WTC11 (cell line): ENCODE measurements around the gene CTSK. TPM values are rescaled to one million over a fixed set of nuclear protein-coding genes. Genes with fewer than 3 reads are reported as not detected.
A peak's percentile ranks its signal among the peaks of the same experiment; 100 is the strongest.

Experiments
- ATAC-seq: fragments of 200-7000 bp; cut with Tn5 transposase; 2 replicates; pipeline ENCODE4 v1.10.0; 2021; ENCODE audit warnings: mild to moderate bottlenecking, moderate library complexity
- CTCF ChIA-PET: fragments of 300-600 bp; sonication (Branson Sonifier 250); formaldehyde crosslinking; loops from one replicate; lab custom pipeline; 2021; ENCODE audit warnings: antibody characterized with exemption; lab: Charles Lee
- POLR2A ChIA-PET: fragments of 350-600 bp; sonication (Branson Sonifier 250); formaldehyde crosslinking; loops from one replicate; lab custom pipeline; 2021; ENCODE audit warnings: antibody characterized with exemption; lab: Charles Lee
- DNase-seq: peaks from one replicate; pipeline ENCODE4 v3.0.0; 2021; ENCODE audit warnings: low spot score
- H3K27ac Mint-ChIP-seq: 2 replicates; pipeline ENCODE4 v1.8.0; 2021; ENCODE audit warnings: mixed read lengths
- H3K27me3 Mint-ChIP-seq: 2 replicates; pipeline ENCODE4 v1.8.0; 2021; ENCODE audit warnings: low read depth, mild to moderate bottlenecking, moderate library complexity, mixed read lengths
- H3K36me3 Mint-ChIP-seq: 2 replicates; pipeline ENCODE4 v1.8.0; 2021; ENCODE audit warnings: mixed read lengths
- H3K4me1 Mint-ChIP-seq: 2 replicates; pipeline ENCODE4 v1.8.0; 2022; ENCODE audit warnings: mixed read lengths
- H3K4me3 Mint-ChIP-seq: 2 replicates; pipeline ENCODE4 v1.8.0; 2021; ENCODE audit warnings: mild to moderate bottlenecking, moderate library complexity, mixed read lengths
- H3K9me3 Mint-ChIP-seq: 2 replicates; pipeline ENCODE4 v1.8.0; 2021; ENCODE audit warnings: mixed read lengths
- CBFB ChIP-seq: sonication (generic); formaldehyde crosslinking; IDR thresholded peaks from 2 replicates; pipeline ENCODE4 v1.8.1; 2022; ENCODE audit warnings: mild to moderate bottlenecking, low read depth, missing genetic modification reagents
- CREM ChIP-seq: sonication (generic); formaldehyde crosslinking; IDR thresholded peaks from 2 replicates; pipeline ENCODE4 v1.8.1; 2022; ENCODE audit warnings: mild to moderate bottlenecking, missing genetic modification reagents, moderate library complexity
- EMX1 ChIP-seq: fragments of 250-450 bp; sonication (Bioruptor Pico); IDR thresholded peaks from 2 replicates; pipeline ENCODE4 v1.8.0; 2021; ENCODE audit warnings: mild to moderate bottlenecking
- IRF1 ChIP-seq: sonication (generic); formaldehyde crosslinking; IDR thresholded peaks from 2 replicates; pipeline ENCODE4 v1.8.0; 2023; ENCODE audit warnings: missing genetic modification reagents
- IRF2 ChIP-seq: sonication (generic); formaldehyde crosslinking; IDR thresholded peaks from 2 replicates; pipeline ENCODE4 v1.8.0; 2022; ENCODE audit warnings: low read depth, missing genetic modification reagents, borderline replicate concordance
- KAT7 ChIP-seq: sonication (generic); formaldehyde crosslinking; IDR thresholded peaks from 2 replicates; pipeline ENCODE4 v1.8.1; 2023; ENCODE audit warnings: missing genetic modification reagents, mild to moderate bottlenecking, borderline replicate concordance
- MYBL2 ChIP-seq: sonication (generic); formaldehyde crosslinking; IDR thresholded peaks from 2 replicates; pipeline ENCODE4 v1.8.1; 2023; ENCODE audit warnings: mild to moderate bottlenecking, moderate library complexity, missing genetic modification reagents
- SMAD3 ChIP-seq: sonication (generic); formaldehyde crosslinking; IDR thresholded peaks from 2 replicates; pipeline ENCODE4 v1.8.0; 2022; ENCODE audit warnings: missing genetic modification reagents, mild to moderate bottlenecking, borderline replicate concordance
- USF1 ChIP-seq: sonication (generic); formaldehyde crosslinking; IDR thresholded peaks from 2 replicates; pipeline ENCODE4 v1.8.0; 2022; ENCODE audit warnings: mild to moderate bottlenecking, missing genetic modification reagents
- ZBTB43 ChIP-seq: sonication (generic); formaldehyde crosslinking; IDR thresholded peaks from 2 replicates; pipeline ENCODE4 v1.8.1; 2023; ENCODE audit warnings: mild to moderate bottlenecking, missing genetic modification reagents
- ZNF121 ChIP-seq: sonication (generic); formaldehyde crosslinking; IDR thresholded peaks from 2 replicates; pipeline ENCODE4 v1.8.0; 2023; ENCODE audit warnings: missing genetic modification reagents
- ZNF219 ChIP-seq: sonication (generic); formaldehyde crosslinking; IDR thresholded peaks from 2 replicates; pipeline ENCODE4 v1.8.0; 2023; ENCODE audit warnings: missing genetic modification reagents, mild to moderate bottlenecking, borderline replicate concordance
- ZNF232 ChIP-seq: sonication (generic); formaldehyde crosslinking; IDR thresholded peaks from 2 replicates; pipeline ENCODE4 v1.8.0; 2022; ENCODE audit warnings: mild to moderate bottlenecking, missing genetic modification reagents
- ZNF263 ChIP-seq: sonication (generic); formaldehyde crosslinking; IDR thresholded peaks from 2 replicates; pipeline ENCODE4 v1.8.1; 2022; ENCODE audit warnings: low read depth, mild to moderate bottlenecking, moderate library complexity, missing genetic modification reagents
- ZNF317 ChIP-seq: sonication (generic); formaldehyde crosslinking; IDR thresholded peaks from 2 replicates; pipeline ENCODE4 v1.8.1; 2023; ENCODE audit warnings: low read depth, mild to moderate bottlenecking, moderate library complexity, missing genetic modification reagents, borderline replicate concordance
- total RNA-seq: library from RNA; stranded (reverse); gene quantifications from 3 replicates; pipeline ENCODE4 v1.2.3, GENCODE V29; 2021
- TF ChIP-seq, protein P1 (sequence below): sonication (generic); formaldehyde crosslinking; IDR thresholded peaks from 2 replicates; pipeline ENCODE4 v1.8.0; 2022; ENCODE audit warnings: mild to moderate bottlenecking, missing genetic modification reagents
- TF ChIP-seq, protein P2 (sequence below): sonication (generic); formaldehyde crosslinking; IDR thresholded peaks from 2 replicates; pipeline ENCODE4 v1.8.1; 2022; ENCODE audit warnings: low read depth, mild to moderate bottlenecking, moderate library complexity, missing genetic modification reagents, borderline replicate concordance
- TF ChIP-seq, protein P3 (sequence below): sonication (generic); formaldehyde crosslinking; IDR thresholded peaks from 2 replicates; pipeline ENCODE4 v1.8.1; 2023; ENCODE audit warnings: mild to moderate bottlenecking, missing genetic modification reagents
- TF ChIP-seq, protein P4 (sequence below): sonication (generic); formaldehyde crosslinking; IDR thresholded peaks from 2 replicates; pipeline ENCODE4 v1.8.0; 2023; ENCODE audit warnings: mild to moderate bottlenecking, missing genetic modification reagents
- TF ChIP-seq, protein P5 (sequence below): sonication (generic); formaldehyde crosslinking; IDR thresholded peaks from 2 replicates; pipeline ENCODE4 v1.8.1; 2022; ENCODE audit warnings: mild to moderate bottlenecking, moderate library complexity, missing genetic modification reagents
- TF ChIP-seq, protein P6 (sequence below): fragments of 250-450 bp; sonication (Bioruptor Pico); IDR thresholded peaks from 2 replicates; pipeline ENCODE4 v1.8.0; 2021; ENCODE audit warnings: mild to moderate bottlenecking
- TF ChIP-seq, protein P7 (sequence below): sonication (generic); formaldehyde crosslinking; IDR thresholded peaks from 2 replicates; pipeline ENCODE4 v1.8.1; 2023; ENCODE audit warnings: mild to moderate bottlenecking, moderate library complexity, missing genetic modification reagents

Gene CTSK
- total RNA-seq, 1 experiment from 2014 or later: 9.4 TPM

DNA sequence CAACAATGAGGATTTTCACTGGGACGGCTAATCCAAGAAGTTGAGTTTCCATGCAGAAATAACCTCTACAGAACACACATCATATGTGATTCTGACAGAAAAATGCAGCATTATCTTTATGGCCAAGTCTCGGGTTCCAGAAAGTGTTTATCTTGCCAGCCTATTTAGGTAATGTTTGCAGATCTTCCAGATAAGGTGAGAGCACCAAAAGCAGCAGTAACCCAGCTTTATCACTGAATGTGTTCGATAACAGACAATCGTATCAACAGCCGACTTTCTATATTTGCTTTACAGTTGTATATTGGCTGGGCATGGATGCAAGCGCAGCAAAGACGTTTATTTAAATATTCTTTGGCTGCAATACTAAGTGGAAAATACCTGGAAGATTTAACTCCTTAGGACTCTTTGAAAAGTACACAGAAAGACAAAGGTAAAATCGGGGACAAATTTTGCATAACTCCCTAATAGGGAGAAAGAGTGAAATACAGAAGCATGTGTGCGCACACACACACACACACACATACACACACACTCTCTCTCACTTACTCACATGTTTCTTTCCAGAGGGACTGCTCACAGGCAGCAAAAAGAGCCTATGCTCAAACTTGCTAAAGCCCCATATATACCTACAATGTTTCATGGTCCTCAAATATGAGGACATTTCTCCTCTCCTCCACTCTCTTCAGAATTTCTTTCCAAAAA, 3.0 kb upstream of the CTSK start (continued):
- no peak for TF ChIP-seq ZNF121 (CRISPR knock-in tag)
- TF ChIP-seq MYBL2 (CRISPR knock-in tag): no peak
- TF ChIP-seq ZNF219 (CRISPR knock-in tag): no peak
- TF ChIP-seq, protein P1, sequence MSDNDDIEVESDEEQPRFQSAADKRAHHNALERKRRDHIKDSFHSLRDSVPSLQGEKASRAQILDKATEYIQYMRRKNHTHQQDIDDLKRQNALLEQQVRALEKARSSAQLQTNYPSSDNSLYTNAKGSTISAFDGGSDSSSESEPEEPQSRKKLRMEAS (CRISPR knock-in tag): no peak
- no peak for TF ChIP-seq ZNF232 (CRISPR knock-in tag)

DNA sequence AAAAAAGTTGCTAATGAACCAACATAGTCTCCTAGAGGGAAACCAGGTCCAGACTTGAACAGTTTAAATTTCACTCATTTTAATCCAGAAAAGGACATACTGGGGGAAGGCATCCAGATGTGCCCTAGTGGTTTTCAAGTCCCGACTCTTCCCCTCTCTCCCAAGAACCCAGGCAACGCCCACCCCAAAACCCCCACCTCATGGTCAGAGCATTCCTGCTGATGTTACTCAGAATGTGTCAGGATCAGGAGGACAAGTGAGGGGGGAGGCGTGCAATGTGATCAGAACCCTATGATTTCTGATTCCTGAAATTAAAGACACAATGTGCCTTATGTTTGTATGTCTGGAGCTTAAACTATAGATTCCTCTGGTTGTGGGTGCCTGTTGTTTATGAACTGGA, 1.6 kb upstream of the CTSK start:
- peaks cover 33% of the 10 kb centered on the region for H3K4me1 Mint-ChIP-seq
- POLR2A ChIA-PET: no interaction called here
- ATAC-seq (no peak), DNase-seq (no peak)
- H3K4me3 Mint-ChIP-seq: no peak overlapping the region
- no peaks in the 10 kb centered on the region for H3K27me3 Mint-ChIP-seq
- peak overlapping the region; percentile 33; the same call in 1 of the 2 replicates for H3K27ac Mint-ChIP-seq
- H3K9me3 Mint-ChIP-seq: no peaks in the 10 kb centered on the region
- H3K36me3 Mint-ChIP-seq: peaks cover 7% of the 10 kb centered on the region
- CTCF ChIA-PET: no interaction called here
- TF ChIP-seq, protein P2, sequence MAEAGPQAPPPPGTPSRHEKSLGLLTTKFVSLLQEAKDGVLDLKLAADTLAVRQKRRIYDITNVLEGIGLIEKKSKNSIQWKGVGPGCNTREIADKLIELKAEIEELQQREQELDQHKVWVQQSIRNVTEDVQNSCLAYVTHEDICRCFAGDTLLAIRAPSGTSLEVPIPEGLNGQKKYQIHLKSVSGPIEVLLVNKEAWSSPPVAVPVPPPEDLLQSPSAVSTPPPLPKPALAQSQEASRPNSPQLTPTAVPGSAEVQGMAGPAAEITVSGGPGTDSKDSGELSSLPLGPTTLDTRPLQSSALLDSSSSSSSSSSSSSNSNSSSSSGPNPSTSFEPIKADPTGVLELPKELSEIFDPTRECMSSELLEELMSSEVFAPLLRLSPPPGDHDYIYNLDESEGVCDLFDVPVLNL (CRISPR knock-in tag): no peak
- TF ChIP-seq, protein P3, sequence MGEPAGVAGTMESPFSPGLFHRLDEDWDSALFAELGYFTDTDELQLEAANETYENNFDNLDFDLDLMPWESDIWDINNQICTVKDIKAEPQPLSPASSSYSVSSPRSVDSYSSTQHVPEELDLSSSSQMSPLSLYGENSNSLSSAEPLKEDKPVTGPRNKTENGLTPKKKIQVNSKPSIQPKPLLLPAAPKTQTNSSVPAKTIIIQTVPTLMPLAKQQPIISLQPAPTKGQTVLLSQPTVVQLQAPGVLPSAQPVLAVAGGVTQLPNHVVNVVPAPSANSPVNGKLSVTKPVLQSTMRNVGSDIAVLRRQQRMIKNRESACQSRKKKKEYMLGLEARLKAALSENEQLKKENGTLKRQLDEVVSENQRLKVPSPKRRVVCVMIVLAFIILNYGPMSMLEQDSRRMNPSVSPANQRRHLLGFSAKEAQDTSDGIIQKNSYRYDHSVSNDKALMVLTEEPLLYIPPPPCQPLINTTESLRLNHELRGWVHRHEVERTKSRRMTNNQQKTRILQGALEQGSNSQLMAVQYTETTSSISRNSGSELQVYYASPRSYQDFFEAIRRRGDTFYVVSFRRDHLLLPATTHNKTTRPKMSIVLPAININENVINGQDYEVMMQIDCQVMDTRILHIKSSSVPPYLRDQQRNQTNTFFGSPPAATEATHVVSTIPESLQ (CRISPR knock-in tag): no peak
- TF ChIP-seq ZNF317 (no peak), SMAD3 (no peak), ZBTB43 (CRISPR knock-in tag) (no peak), EMX1 (CRISPR knock-in tag) (no peak), KAT7 (CRISPR knock-in tag) (no peak), CBFB (CRISPR knock-in tag) (no peak), ZNF263 (CRISPR knock-in tag) (no peak), USF1 (CRISPR knock-in tag) (no peak), IRF2 (no peak), CREM (no peak), IRF1 (CRISPR knock-in tag) (no peak)
- TF ChIP-seq, protein P4, sequence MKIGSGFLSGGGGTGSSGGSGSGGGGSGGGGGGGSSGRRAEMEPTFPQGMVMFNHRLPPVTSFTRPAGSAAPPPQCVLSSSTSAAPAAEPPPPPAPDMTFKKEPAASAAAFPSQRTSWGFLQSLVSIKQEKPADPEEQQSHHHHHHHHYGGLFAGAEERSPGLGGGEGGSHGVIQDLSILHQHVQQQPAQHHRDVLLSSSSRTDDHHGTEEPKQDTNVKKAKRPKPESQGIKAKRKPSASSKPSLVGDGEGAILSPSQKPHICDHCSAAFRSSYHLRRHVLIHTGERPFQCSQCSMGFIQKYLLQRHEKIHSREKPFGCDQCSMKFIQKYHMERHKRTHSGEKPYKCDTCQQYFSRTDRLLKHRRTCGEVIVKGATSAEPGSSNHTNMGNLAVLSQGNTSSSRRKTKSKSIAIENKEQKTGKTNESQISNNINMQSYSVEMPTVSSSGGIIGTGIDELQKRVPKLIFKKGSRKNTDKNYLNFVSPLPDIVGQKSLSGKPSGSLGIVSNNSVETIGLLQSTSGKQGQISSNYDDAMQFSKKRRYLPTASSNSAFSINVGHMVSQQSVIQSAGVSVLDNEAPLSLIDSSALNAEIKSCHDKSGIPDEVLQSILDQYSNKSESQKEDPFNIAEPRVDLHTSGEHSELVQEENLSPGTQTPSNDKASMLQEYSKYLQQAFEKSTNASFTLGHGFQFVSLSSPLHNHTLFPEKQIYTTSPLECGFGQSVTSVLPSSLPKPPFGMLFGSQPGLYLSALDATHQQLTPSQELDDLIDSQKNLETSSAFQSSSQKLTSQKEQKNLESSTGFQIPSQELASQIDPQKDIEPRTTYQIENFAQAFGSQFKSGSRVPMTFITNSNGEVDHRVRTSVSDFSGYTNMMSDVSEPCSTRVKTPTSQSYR (CRISPR knock-in tag): no peak
- TF ChIP-seq, protein P1 (CRISPR knock-in tag): no peak
- TF ChIP-seq, protein P5, sequence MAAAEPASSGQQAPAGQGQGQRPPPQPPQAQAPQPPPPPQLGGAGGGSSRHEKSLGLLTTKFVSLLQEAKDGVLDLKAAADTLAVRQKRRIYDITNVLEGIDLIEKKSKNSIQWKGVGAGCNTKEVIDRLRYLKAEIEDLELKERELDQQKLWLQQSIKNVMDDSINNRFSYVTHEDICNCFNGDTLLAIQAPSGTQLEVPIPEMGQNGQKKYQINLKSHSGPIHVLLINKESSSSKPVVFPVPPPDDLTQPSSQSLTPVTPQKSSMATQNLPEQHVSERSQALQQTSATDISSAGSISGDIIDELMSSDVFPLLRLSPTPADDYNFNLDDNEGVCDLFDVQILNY (CRISPR knock-in tag): no peak
- TF ChIP-seq, protein P6, sequence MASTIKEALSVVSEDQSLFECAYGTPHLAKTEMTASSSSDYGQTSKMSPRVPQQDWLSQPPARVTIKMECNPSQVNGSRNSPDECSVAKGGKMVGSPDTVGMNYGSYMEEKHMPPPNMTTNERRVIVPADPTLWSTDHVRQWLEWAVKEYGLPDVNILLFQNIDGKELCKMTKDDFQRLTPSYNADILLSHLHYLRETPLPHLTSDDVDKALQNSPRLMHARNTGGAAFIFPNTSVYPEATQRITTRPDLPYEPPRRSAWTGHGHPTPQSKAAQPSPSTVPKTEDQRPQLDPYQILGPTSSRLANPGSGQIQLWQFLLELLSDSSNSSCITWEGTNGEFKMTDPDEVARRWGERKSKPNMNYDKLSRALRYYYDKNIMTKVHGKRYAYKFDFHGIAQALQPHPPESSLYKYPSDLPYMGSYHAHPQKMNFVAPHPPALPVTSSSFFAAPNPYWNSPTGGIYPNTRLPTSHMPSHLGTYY: no peak
- TF ChIP-seq, protein P7, sequence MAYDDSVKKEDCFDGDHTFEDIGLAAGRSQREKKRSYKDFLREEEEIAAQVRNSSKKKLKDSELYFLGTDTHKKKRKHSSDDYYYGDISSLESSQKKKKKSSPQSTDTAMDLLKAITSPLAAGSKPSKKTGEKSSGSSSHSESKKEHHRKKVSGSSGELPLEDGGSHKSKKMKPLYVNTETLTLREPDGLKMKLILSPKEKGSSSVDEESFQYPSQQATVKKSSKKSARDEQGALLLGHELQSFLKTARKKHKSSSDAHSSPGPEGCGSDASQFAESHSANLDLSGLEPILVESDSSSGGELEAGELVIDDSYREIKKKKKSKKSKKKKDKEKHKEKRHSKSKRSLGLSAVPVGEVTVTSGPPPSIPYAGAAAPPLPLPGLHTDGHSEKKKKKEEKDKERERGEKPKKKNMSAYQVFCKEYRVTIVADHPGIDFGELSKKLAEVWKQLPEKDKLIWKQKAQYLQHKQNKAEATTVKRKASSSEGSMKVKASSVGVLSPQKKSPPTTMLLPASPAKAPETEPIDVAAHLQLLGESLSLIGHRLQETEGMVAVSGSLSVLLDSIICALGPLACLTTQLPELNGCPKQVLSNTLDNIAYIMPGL (CRISPR knock-in tag): no peak
